Stimulated activated CD4-positive, alpha-beta T cell treated with anti-CD3 and anti-CD28 coated beads, Interleukin-4, amount 100 ng/mL, for 48 hours (primary cell): Measurements from ENCODE around the gene TRIM45.
"Not testable (repeated sequence)": the region's sequence is repeated elsewhere in the genome, so short reads cannot be mapped to it uniquely, and the experiment has no call there.

Experiments used
- DNase-seq, 2 donors: peaks; one replicate each; pipeline ENCODE4 v3.0.0-alpha.2; 2020; ENCODE audit warnings: low read depth in 2 of 2

Gene TRIM45

DNA sequence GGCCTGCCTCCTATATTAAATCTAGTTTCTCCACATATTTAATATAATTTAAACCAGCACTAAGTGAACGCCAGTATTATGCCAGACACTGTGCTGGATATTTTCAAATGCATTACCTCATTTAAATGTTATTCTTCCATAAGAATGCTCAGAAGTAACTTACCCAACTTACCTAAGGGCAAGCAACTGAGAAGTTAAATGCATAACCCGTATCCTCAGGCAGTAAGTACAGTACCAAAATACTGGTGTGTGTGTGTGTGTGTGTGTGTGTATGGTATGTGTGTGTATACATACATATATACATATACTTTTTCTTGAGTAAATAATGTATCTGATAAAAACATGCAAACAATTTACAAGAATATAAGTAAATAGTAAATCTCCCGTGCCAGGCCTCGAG, 9.0 kb upstream of the TRIM45 start:
- no peak for DNase-seq

DNA sequence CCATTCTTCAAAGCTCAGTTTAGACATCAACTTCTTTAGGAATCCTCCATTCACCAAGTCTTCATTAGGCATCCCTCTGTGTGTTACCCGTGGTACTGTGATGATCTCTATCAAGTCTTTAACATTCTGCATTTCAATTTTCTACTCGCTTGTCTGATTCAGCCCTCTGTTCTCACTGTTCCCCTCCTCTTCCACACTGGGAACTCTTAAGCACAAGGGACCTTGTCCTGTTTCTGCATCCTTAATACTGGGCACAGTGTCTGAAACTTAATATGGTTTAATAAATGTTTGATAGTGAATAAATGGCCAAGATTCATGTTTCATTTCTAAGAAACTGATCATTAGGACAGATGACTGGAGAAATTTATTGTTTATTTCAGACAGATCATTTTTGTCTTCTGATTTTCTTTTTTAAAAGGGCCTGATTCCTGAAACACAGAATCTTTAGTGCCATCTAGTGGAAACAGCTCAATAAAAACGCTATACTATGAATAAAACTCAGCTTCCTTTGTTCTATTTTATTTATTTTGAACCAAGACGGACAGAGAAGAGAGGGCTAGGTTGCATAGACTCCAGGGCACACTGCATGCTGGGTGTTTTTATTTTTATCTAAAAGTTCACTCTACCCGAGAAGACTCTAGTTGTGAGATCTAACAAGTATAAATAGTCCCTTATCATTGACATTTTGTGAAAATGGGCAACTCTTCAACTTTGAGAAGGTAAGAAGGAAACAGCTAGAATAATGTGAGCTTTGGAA, 7.0 kb upstream of the TRIM45 start:
- no peak for DNase-seq

DNA sequence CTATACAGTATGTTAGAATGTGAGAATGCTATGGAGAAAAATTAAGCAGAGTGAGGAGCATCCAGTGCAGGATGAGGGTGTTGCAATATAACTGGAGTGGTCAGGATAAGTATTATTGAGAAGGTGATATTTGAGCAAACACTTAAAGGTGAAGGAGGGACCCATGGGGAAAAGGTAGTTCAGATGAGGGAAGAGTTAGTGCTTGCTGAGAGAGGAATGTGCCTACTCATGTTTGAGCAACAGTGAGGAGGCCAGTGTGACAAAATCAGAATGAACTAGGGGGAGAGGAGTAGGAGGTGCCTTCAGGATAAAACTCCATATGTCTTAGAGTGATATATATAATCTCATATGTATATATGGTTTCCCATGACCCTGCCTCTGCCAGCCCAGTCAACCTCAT, 6.2 kb upstream of the TRIM45 start:
- no peak for DNase-seq

DNA sequence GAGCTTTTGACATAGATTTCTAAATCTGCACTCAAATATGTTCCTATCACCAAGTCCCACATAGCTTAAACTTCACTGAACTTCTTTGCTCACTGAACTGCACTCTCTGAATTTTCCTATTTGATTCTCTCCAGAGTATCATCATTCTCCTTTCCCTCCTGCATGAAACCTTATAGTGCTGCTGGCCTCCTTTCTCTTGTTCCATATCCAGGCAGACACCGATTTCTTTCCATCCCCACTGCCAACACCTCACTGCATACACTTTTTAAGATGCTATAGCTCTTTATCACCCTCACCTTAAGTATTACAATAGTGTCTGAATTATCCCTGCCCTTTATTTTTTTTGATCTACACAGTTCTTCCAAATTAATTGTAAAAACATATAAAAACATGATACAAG, 3.1 kb upstream of the TRIM45 start:
- DNase-seq = no peak

DNA sequence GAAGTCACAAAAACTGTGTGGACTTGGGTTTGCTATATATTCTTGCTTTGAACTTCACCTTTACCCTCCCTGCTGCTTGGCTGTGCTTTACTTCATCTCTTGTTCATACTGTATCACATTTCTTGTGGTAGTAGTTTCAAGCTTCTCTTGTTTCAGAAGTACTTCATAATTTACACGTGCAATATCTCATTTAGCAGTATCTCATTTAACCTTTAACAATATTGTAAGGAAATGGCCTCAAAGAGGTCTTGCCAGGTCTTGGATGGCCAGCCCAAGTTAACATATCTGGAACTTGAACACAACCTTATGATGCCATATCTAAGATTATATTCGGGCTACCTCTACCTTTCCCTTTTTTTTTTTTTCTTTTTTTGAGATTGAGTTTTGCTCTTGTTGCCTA, 1.7 kb upstream of the TRIM45 start:
- no peak for DNase-seq

DNA sequence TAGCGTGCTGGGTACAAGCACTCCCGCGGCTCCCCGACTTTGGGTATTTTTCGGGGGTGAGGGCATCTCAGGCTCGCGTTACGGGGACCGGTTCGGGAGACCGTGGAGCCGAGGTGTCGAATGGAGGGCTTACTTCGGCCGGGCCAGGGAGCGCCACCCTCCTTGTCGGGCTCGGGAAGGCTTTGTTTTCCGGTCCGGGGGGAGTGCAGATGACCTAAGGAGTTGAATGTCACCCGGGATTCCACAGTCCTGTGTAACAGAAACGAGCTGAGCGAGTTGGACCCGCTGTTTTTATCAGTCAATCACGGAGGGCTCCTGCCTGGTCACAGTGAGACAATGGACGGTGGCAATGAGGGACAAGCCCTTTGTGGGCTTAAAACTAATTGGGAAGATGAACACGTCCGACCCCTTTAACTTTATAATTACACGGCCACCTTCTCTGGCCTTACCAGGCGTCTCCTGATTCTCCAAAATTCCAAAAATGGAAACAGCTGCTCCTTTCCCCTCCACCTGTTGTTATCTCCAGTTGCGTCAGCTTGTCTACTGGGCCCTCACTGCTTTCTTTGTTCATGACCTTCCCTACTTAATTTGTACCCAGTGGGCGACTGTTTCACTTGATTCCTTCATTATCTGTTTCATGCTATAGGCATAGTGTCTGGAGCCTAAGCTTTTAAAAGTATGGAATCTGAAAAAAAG, 929 bp upstream of the TRIM45 start:
- no peak for DNase-seq

DNA sequence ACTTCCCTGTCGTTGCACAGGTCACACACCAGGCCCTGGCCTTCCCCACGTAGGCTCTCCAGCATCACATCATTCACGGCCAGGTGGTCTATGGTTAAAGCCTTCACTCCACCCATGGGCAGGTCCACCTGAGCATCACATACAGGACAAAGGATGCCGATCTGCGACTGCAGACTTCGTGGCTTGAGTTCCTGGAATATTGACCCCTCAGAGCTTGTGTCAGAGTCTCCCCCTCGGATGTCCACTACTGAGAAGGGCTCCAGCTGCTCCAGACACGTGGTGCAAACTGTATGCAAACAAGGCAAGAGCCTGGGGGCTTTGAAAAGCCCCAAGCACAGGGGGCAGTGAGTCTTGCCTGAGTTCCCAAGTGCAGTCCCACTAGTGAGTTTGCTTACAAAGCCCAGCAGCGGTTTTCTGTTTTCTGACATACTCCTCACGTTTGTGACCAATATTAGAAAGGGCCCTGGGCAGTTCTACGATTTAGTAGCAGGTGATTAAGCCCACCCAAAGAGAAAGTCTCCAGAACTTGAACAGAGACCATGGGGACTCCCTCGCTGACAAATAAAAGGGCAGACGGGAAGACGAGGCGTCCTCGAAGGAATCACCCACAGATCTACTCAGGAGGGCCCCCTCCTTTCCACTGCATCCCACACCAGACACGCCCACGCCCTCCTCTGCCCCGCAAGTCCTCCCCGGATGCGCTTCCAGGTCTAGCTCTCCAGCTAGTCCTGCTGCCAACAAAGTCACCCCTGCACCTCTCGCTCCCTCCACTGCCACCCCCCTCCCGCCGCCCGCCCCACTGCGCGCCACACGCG, 568 bp downstream of the TRIM45 start:
- no peak for DNase-seq

DNA sequence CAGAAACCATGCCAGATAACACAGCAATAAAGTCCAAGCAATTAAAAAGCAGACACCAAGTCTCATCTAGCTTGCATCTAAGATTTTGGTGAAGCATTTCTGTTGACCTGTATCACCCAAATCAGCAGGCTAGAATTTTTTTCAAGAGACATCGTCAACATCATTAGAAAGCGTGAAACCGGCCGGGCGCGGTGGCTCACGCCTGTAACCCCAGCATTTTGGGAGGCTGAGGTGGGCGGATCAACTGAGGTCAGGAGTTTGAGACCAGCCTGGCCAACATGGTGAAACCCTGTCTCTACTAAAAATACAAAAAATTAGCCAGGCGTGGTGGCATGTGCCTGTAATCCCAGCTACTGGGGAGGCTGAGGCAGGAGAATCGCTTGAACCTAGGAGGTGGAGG, 2.4 kb downstream of the TRIM45 start:
- DNase-seq = not testable (repeated sequence)

DNA sequence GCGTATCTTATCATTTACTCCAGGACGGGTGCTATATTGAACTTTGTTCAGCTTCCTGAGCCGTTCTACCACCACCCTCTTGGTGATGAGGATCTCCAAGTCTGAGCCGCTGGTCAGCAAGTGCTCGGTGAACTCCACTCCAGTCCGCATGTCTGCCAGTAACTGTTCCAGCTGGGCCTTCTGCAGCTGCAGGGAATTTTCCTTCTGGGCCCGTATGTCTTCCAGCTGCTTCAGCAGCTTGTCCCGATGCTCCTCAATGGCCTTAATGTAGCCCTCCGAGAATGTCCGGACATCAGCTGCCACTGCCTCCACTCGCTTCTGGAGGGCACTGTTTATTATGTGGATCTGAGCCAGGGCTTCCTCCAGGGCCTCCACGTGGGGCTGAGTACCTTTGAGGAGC, 3.4 kb downstream of the TRIM45 start:
- DNase-seq = no peak

DNA sequence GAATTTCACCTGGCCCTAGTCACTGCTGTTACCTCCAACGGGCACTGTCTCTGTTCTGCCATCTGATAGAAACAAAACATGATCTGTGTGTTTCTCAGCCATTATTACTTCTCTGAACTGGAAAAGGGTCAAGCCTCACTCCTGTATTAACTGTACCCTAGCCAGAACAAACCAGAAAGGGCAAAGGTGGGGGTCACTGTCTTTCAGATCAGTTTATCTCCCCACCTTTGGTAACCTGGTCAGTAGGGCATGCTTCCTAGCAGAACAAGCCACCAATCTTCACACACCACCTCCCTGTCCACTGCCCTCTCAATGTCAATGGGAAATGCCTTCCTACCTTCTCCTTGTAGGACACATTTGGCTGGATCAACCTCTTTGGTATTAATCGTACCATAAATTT, 3.9 kb downstream of the TRIM45 start:
- DNase-seq = no peak

DNA sequence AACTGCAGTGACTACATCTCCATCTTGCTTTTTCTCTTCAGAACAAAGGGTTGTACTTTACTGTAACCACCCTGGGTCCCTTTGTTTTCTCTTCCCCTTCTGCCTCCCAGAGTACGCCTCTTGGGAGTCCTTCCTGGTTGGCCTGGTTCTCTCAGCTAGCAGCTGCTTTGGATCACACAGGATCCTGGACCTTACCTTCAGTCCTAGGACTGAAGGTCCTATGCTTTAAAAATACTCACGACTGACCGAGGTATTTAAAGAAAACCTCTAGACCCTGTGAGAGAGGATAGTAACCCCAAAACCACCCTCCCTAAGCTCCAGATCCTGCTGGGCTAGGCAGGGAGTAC, 4.8 kb downstream of the TRIM45 start:
- DNase-seq = no peak

DNA sequence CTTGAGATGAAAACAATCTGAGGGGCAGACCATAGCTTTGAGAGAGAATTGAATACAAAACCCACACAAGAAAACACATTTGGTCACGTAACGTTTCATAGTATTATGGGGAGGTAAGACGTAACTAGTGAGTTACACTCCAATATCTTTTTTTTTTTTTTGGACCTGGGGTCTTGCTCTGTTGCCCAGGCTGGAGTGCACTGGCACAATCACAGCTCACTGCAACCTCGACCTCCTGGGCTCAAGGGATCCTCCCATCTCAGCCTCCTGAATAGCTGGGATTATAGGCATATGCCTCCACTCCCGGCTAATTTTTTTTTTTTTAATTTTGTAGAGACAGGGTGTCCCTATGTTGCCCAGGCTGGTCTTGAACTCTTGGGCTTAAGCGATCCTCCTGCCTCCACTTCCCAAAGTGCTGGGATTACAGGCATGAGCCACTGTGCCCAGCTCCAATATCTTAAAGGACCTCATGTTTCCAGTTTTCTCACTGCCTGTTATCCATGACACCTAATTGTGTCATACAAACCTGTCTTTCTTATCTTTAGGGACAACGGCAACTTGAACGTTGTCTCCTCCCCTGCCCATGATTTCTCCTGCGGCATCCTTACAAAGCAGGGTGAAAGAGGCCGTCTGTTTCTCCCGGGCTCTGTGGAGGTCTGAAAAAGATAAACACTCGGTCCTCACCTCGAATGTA, 5.3 kb downstream of the TRIM45 start:
- DNase-seq = no peak

DNA sequence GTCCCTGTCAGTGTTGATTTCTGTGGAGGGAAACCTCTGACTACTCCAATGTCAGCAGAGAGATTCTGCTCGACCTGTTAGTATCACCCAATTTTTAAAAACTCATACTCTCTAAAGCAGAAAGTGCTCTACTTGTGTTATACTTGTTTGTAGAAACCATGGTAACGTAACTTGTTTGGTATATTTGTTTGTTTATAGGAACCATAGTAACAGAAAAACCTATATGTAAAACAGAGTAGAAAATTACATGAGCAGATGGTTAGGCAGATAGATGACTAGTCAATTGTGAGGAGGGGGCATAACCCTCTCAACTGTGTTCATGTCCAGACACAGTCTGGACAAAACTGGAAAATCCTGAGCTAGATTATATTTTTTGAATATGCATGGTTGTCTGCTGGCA, 6.7 kb downstream of the TRIM45 start:
- DNase-seq = no peak

DNA sequence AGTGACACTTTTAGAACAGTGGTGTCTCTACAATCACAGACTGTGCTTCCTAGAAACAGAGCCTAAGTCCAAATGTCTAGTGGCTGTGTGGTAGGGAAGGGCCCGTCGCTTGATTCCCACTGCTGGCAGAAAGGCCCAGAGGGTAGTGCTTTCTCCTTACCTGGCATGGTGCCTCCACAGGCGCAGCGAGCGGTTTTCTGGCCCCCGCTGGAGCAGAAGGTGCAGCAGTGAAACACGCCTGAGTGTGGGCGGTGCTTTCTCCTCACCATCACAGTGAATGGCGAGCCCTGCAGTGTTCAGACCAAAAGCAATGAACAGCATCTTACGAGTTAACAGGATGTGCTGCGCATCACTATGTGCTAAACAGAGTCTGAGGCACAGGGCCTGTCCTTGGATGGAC, 8.3 kb downstream of the TRIM45 start:
- no peak for DNase-seq

DNA sequence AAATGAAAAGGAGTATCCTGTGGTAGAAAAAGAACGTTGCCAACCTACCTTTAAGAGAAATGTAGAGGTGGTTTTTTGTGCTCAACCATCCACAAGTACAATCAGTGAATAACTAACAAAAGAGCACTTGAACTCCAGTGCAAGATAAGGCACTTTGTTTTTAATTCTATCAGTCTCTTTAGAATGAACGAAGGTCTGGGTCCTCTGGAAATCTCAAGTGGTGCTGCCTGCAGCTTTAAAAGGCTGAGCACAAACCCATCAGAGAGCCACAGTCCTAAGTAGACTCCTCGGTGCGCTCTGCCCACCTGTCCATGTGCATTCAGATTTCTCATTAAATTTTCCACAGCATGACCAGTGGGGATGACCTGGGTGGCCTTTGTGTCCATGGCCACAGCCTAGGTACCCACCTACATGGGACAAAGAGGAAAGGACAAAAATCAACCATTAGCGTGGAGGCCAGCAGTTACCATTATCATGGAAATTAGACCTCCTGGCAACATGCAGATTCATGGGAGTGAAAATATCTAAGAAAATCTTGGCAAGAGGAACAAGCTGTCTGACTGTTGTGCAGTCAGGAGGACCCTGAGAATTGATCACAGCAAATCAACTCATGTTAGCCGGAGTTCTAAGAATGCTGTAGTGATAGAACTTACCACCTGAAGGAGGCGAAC, 9.4 kb downstream of the TRIM45 start:
- no peak for DNase-seq

DNA sequence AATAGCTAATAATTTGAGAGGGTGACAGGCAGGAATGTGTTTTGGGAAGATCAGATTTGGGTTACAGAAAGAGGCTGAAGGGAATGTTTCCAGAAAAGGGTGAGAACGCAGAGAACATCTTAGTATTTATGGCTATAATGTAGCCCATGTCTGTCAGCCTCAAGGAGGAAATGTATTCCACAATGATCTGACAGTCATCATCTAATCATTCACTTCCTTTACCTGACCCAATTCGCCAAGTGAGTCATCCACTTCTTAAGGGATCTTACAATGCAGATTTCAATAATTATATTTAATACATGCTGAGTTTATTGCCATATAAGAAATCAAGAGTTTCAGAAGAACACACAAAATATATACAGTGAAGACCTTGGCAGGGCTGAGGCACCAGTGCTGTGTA, 10.8 kb downstream of the TRIM45 start:
- DNase-seq = no peak

DNA sequence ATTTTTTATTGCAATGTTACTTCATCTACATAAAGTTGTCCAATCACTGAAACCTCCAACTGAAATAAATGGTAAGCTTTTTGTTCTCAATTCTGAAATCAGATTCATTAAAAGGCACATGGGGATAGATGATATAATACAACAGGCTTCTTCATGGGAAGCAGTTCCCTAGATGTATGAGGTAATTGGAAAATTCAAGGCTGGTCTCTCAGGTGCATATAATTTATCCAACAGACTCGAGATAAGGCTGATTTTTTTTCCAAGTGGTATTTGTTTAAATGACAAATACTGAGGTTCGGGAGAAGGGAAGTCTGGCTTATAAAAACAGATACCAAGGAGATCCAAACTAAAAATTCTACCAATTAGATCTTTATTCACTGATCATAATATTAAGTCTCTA, 14.2 kb downstream of the TRIM45 start:
- no peak for DNase-seq

DNA sequence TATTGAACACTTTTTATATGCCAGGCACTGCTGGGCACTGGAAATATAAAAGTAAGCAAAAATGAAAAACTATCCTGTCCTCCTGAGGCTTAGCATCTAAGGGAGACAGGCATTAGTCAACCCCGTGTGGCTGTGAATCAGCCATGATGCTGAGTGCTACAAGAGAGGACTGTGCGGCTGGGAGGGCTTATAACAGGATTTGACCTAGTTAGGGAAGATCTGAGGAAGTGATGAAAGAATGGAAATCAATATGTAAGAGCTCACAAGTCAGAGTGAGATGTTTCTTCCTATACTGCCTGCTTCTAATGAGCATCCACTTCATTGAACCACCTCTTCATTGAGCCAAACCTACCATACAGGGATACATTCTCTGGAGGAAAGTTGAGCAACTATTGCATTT, 15.1 kb downstream of the TRIM45 start:
- no peak for DNase-seq

DNA sequence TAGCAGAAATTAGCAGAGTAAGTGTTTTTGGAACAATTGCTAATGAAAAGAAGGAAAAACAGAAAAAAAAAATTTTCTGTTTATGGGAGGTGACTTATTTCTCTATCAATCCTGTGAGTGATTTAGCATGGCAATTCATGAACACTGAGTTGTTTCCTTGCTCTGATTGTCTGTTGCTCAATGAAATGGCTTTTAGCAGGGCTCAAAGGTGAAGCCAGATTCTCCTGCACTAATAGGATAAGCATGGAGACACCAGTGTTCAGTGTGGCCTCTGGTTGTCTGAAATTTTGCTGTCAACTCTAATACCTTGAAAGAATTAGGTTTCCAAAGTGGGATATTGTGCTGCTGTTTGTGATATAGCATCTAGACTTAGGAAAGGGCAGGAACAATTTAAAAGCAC, 15.8 kb downstream of the TRIM45 start:
- DNase-seq = no peak

DNA sequence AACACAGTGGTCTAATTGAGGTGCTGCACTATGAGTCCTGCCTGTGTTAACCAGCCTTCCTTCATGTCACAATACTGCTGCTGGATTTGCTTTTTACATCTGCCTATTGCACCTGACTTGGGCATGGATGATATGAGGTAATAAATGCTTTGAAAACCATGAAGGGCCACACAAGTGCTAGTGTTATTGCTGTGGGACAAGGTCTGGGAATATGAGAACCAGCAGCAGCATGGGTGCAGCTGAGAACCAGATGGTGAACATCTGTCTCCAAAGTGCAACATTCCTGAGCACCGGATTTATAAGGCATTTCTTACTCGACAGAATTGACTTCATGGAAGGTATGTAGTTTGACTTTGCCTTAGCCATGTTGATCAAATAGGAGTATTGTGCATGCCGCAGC, 16.6 kb downstream of the TRIM45 start:
- no peak for DNase-seq

DNA sequence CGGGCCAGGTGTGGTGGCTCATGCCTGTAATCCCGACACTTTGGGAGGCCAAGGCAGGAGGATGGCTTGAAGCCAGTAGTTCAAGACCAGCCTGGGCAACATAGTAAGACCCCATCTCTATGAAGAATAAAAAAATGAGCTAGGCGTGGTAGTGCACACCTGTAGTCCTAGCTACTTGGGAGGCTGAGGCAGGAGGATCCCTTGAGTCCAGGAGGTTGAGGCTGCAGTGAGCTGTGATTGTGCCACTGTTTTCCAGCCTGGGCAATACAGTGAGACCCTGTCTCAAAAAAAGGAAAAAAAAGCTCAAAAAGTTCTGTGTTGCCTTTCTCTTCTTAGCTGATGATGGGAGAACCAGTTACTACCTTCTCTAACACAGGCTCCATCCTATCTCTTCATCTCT, 19.7 kb downstream of the TRIM45 start:
- not testable (repeated sequence) for DNase-seq

DNA sequence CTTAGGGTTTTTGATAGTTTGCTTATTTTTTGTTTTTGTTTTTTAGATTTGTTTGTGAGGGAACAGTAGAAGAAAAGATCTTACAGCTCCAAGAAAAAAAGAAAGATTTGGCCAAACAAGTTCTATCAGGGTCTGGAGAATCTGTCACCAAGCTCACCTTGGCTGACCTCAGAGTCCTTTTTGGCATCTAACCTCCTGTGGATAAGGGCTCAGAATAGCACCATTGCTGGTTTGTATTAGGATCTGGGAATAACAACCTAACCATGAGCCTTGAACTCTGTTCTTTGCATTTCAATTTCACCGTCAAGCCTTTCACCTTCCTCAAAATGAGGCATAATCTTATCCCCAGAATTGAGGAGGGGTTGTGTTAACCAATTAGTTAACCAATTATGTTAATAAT, 20.2 kb downstream of the TRIM45 start:
- DNase-seq = no peak
